Muscle of leg (tissue), 11 donors: ENCODE results near the gene CLEC3B. TPM values are rescaled to one million over a fixed set of nuclear protein-coding genes. Genes with fewer than 3 reads are reported as not detected.
"Not testable (repeated sequence)": the region's sequence is repeated elsewhere in the genome, so short reads cannot be mapped to it uniquely, and the experiment has no call there.

Experiments used
- DNase-seq: peaks from one replicate; pipeline ENCODE4 v3.0.0; 2013
- H3K27ac ChIP-seq: one replicate; pipeline ENCODE4 v1.5.1; 2013; ENCODE audit warnings: mild to moderate bottlenecking, low read length, control low read depth
- H3K27me3 ChIP-seq: one replicate; pipeline ENCODE4 v1.6.1; 2013; ENCODE audit warnings: low read length; ENCODE audit not compliant: control insufficient read depth, insufficient read depth
- H3K36me3 ChIP-seq: one replicate; pipeline ENCODE4 v1.6.1; 2013; ENCODE audit warnings: low read length; ENCODE audit not compliant: control insufficient read depth, insufficient read depth
- H3K4me1 ChIP-seq: one replicate; pipeline ENCODE4 v1.6.1; 2013; ENCODE audit warnings: low read length; ENCODE audit not compliant: control insufficient read depth, insufficient read depth
- H3K4me3 ChIP-seq: one replicate; pipeline ENCODE4 v1.5.1; 2013; ENCODE audit warnings: low read length, control low read depth
- H3K9me3 ChIP-seq: replicated peaks from 2 replicates; pipeline ENCODE4 v1.6.1; 2013; ENCODE audit warnings: low read depth, low read length; ENCODE audit not compliant: control insufficient read depth
- WGBS: methylation state at CpG from one replicate; pipeline ENCODE4 v1.1.5; 2013; ENCODE audit warnings: missing lambda C conversion rate; ENCODE audit not compliant: insufficient coverage; 5-methylcytosine and 5-hydroxymethylcytosine counted together
- polyA plus RNA-seq, 8 donors: library from polyadenylated mRNA; unstranded; fragments of 120-200 nt; gene quantifications; one replicate each; pipeline versions ENCODE4 v1.2.1 to v1.2.3, GENCODE V29; 2013; ENCODE audit warnings: inconsistent platforms in 1 of 8, low replicate concordance in 1 of 8; ENCODE audit not compliant: insufficient read length in 8 of 8, insufficient read depth in 1 of 8
- total RNA-seq: library from RNA; stranded (reverse); fragments of 120-200 nt; gene quantifications from one replicate; pipeline ENCODE4 v1.2.4, GENCODE V29; 2013

The CLEC3B gene
- total and polyA plus RNA-seq, 9 donors: 79.2 to 184 (median 129) TPM

DNA sequence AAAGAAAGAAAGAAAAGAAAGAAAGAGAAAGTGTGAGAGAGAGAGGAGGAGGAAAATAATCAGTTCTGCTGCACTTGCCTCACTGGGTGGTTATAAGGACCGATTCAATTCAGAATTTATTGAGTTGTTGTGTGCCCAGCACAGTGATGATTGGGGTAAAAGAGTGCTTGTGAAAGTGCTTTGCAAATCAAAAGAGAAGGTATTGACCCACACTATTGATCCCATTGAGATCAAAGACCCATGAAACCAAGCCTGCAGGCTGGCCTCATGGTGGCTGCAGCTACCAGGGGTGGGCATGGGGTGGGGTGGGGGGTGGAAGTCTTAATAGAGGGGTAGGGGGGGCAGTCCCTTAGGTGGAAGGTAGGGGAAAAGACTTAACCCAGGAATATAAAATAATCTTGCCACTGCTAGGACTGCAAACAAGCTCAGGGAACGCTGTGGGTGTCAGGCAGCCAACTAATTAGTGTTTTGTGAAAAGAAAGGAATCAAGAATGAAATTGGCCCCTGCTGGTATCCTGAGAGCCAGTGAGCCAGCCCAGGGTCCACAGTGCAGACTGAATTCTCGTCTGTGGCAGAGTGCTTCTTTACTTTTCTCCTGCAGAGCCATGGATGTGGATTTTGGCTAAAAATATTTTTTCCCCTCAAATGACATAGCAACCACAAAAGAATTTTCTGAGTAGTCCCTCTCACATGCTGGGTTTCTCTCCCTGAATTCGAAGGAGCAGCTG is 34.2 kb downstream of the CLEC3B start:
- no peaks in the 10 kb centered on the region for H3K27me3 ChIP-seq
- no peak overlapping the region for H3K27ac ChIP-seq
- H3K36me3 ChIP-seq: no peaks in the 10 kb centered on the region
- no peak for DNase-seq
- H3K4me1 ChIP-seq: peaks cover 17% of the 10 kb centered on the region
- H3K4me3 ChIP-seq: no peak overlapping the region
- WGBS: 42% methylated on average over 2 of the region's 4 CpGs
- H3K9me3 ChIP-seq: no peaks in the 10 kb centered on the region

DNA sequence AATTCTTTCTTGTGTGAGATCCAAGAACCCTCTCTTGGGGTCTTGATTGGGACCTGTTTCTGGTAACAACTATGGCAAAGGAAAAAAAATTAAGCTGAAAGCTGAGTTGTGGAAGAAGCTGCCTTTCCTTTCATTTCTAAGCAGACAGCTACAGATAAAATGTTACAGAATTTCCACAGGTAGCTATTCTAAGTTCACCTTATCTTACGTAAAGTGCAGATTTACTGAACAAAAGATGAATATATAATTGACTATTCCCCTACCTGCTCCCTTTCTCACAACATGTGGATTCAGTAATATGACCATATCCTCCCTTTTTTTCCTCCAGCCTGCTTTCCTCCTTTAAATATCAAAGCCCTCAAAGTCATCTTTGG is 36.6 kb downstream of the CLEC3B start:
- no peaks in the 10 kb centered on the region for H3K9me3 ChIP-seq
- no peak overlapping the region for H3K27ac ChIP-seq
- H3K36me3 ChIP-seq: no peaks in the 10 kb centered on the region
- H3K4me3 ChIP-seq: no peak overlapping the region
- peaks cover 3% of the 10 kb centered on the region for H3K4me1 ChIP-seq
- no peaks in the 10 kb centered on the region for H3K27me3 ChIP-seq
- no peak for DNase-seq
- WGBS: no CpG with 5 or more reads among the region's 1 CpG

DNA sequence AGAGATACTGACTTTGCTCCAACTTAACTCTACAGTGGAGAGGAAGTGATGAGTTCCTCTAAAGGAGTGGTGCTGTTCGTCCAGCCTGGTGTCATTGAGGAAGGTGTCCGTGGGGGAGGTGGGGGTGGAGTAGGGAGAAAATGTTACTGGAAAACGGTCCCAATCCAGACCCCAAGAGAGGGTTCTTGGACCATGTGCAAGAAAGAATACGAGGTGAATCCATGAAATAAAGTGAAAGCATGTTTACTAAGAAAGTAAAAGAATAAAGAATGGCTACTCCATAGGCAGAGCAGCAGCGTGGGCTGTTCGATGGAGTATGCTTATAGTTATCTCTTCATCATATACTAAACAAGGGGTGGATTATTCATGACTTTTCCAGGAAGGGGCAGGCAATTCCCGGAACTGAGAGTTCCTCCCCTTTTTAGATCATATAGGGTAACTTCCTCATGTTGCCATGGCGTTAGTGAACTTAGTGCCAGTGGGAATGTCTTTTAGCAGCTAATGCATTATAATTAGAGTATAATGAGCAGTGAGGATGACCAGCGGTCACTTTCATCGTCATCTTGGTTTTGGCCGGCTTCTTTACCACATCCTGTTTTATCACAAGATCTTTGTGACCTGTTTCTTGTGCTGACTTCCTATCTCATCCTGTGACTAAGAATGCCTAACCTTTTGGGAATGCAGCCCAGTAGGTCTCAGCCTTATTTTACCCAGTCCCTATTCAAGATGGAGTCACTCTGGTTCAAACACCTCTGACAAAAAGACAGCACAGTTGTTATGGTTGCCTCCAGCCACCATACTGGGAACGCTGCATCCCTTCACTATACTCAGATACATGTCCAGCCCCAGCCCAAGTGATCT is 38.6 kb downstream of the CLEC3B start:
- H3K4me3 ChIP-seq: no peak overlapping the region
- no peaks in the 10 kb centered on the region for H3K36me3 ChIP-seq

DNA sequence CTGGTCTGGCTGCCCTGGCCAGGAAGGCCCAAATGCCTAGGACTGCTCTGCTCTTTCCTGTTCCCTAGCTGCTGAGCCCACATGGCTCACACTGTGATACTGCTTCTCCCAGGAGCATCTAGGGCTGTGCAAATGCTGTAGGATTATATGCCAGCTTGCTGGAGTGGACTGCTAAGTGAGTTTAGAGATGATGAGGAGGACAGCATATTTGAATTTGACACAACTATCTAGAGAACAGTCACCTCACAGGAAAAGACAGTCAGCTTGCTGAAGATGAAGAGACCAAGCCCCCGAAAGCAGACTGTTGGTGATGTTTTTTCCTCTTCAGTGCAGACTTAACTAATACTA is 39.2 kb downstream of the CLEC3B start:
- no peak for DNase-seq
- H3K27me3 ChIP-seq: no peaks in the 10 kb centered on the region
- no peaks in the 10 kb centered on the region for H3K36me3 ChIP-seq
- H3K27ac ChIP-seq: no peak overlapping the region
- H3K4me3 ChIP-seq: no peak overlapping the region
- peaks cover 3% of the 10 kb centered on the region for H3K4me1 ChIP-seq
- no CpG with 5 or more reads among the region's 1 CpG for WGBS
- no peaks in the 10 kb centered on the region for H3K9me3 ChIP-seq

More for the DNA sequence above, 38.6 kb downstream of the CLEC3B start:
- Histone ChIP-seq H3K27me3 (no peaks in the 10 kb centered on the region), H3K4me1 (peaks cover 3% of the 10 kb centered on the region), H3K9me3 (no peaks in the 10 kb centered on the region), H3K27ac (peak overlapping the region; percentile 51)
- 37% methylated on average over 5 of the region's 12 CpGs for WGBS
- DNase-seq: peak; percentile 58

DNA sequence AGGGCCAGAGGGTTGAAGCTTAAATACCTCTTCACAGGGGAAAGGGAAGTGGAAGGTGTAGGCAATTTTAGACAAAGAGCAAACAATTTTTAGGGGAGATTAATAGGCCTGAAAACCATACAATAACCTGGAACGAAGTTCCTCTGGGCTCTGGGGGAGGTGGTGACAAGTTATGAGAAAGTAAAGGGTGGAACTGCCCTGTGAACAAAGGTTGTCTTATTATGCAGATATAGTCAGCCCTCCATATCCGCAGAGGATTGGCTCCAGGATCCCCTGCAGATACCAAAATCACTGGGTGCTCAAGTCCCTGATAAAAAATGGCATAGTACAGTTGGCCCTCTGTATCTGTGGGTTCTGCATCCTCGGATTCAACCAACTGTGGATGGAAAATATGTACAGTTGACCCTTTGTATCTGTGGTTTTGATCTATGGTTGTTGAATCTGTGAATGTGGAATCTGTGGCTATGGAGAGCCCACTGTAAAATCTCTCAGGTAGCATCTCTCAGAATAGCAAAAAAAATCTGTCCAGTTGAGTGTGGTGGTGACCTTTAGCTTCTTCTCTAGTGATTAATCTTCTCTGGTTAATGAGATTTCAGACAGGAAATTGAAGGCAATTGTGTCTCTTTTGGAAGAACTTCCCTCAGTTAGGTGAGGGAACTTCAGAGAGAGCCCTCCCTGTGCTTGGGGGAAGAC is 40.2 kb downstream of the CLEC3B start:
- Histone ChIP-seq H3K4me1 (peaks cover 3% of the 10 kb centered on the region), H3K9me3 (no peaks in the 10 kb centered on the region), H3K27me3 (no peaks in the 10 kb centered on the region), H3K27ac (no peak overlapping the region), H3K4me3 (no peak overlapping the region), H3K36me3 (no peaks in the 10 kb centered on the region)
- DNase-seq: no peak
- WGBS: 100% methylated on average over 1 of the region's 3 CpGs

DNA sequence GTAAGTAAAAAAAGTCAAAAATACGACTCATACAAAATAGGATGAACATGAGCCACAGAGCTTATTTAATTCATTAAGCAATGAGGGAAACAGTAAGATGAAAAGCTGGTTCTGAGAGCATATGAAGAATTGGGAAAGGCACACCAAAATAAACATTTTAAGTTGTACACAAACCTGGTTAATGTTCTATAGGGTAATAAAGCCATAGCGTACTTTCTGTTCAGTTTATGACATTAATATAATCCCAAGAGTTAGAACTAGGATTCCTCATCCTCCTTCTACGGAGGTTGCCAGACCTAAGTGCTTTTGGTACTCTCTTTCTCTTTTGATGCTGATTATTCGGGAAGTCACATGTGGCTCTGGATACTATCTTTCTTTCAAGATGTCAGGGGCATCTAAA is 41.4 kb downstream of the CLEC3B start:
- 60% methylated on average over 1 of the region's 4 CpGs for WGBS
- H3K27me3 ChIP-seq: no peaks in the 10 kb centered on the region
- no peaks in the 10 kb centered on the region for H3K36me3 ChIP-seq
- no peak for DNase-seq
- H3K4me1 ChIP-seq: peaks cover 3% of the 10 kb centered on the region
- H3K27ac ChIP-seq: no peak overlapping the region
- H3K9me3 ChIP-seq: no peaks in the 10 kb centered on the region
- H3K4me3 ChIP-seq: no peak overlapping the region

DNA sequence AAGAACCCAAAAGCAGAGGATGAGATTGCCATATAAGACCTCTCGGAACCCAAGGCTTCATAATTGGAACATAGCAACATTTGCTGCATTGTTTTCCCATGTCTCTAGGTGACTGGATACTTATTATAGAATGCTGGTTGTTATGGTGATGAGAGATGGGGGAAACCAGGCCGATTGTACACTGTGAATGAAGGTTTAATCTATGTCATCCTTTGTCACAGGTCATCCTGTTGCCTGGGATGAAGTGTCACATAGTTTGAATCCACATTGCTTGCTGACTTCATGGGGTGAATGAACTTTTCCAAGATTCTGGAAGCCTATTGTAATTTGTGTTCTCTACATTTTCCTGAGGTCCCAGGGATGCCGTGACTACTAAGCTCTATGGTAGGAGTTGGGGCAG is 41.8 kb downstream of the CLEC3B start:
- WGBS: 75% methylated on average over 2 of the region's 3 CpGs
- H3K4me3 ChIP-seq: no peak overlapping the region
- no peaks in the 10 kb centered on the region for H3K36me3 ChIP-seq
- no peak overlapping the region for H3K27ac ChIP-seq
- peaks cover 3% of the 10 kb centered on the region for H3K4me1 ChIP-seq
- H3K27me3 ChIP-seq: no peaks in the 10 kb centered on the region
- no peak for DNase-seq
- H3K9me3 ChIP-seq: no peaks in the 10 kb centered on the region

DNA sequence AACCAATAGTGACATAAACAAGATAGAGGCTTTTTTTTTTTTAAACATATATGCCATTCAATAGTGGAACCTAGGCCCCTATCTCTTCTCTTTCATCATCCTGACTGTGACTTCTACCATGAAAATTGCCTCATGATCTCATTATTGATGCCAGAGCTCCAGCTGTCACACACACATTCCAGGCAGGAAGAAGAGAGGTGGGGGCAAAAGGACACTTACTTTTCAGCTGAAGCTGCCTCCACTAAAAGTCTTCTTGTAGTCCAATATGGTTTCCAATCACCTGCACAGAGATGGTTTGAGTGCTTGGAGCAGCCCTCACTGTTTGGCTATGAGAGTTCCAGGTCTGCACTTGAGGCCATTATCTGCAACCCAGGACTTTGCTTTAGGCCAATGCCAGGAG is 45.0 kb downstream of the CLEC3B start:
- H3K36me3 ChIP-seq: no peaks in the 10 kb centered on the region
- no peak overlapping the region for H3K27ac ChIP-seq
- DNase-seq: no peak
- H3K27me3 ChIP-seq: no peaks in the 10 kb centered on the region
- no peak overlapping the region for H3K4me3 ChIP-seq
- no peaks in the 10 kb centered on the region for H3K9me3 ChIP-seq
- no peaks in the 10 kb centered on the region for H3K4me1 ChIP-seq

DNA sequence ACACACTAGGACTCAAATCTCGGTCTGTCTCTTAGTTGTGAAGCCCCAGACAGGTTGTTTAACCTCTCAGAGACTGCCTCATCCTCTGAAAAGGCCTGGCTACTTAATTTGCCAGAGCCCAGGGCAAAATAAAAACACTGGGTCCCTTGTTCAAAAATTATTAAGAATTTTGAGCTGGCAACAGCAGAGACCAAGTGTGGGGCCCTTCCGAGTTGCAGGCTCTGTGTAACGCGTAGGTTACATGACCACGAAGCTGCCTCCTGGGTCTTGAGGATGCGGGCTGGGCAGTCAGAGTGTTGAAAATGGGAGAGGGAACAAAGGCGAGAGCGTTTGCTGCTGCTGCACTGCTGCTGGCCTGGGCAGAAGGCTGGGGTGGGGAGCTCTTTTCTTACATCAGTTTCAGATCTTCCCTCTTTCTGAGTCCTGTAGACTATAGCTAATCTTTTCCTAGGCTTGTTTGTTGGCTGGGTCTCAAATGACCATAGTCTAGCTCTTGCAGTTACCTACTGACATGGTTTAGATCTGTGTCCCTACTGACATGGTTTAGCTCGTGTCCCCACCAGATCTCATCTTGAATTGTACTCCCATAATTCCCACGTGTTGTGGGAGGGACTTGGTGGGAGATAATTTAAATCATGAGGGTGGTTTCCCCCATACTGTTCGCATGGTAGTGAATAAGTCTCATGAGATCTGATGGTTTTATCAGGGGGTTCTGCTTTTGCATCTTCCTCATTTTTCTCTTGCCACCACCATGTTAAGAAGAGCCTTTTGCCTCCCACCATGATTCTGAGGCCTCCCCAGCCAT is 49.9 kb downstream of the CLEC3B start:
- 61% methylated on average over 5 of the region's 11 CpGs for WGBS
- Histone ChIP-seq H3K9me3 (no peaks in the 10 kb centered on the region), H3K27ac (no peak overlapping the region), H3K4me3 (no peak overlapping the region), H3K36me3 (no peaks in the 10 kb centered on the region), H3K27me3 (no peaks in the 10 kb centered on the region), H3K4me1 (no peaks in the 10 kb centered on the region)
- no peak for DNase-seq

DNA sequence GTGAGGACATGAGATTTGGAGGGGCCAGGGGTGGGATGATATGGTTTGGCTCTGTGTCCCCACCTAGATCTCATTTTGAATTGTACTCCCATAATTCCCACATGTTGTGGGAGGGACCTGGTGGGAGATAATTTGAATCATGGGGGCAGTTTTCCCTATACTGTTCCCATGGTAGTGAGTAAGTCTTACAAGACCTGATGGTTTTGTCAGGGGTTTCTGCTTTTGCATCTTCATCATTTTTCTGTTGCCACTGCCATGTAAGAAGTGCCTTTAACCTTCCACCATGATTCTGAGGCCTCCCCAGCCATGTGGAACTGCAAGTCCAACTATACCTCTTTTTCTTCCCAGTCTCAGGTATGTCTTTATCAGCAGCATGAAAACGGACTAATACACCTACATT is 52.2 kb downstream of the CLEC3B start:
- H3K4me1 ChIP-seq, H3K36me3 ChIP-seq, H3K27ac ChIP-seq, H3K4me3 ChIP-seq, H3K27me3 ChIP-seq, H3K9me3 ChIP-seq, DNase-seq: not testable (repeated sequence)
- no CpG with 5 or more reads among the region's 1 CpG for WGBS
